HTERT RPE-1 (cell line): Measurements from ENCODE around the gene SYNE1.
"Not testable (repeated sequence)": the region's sequence is repeated elsewhere in the genome, so short reads cannot be mapped to it uniquely, and the experiment has no call there.

Experiments
- in situ Hi-C: fragments of 300-500 bp; cut with MboI; formaldehyde crosslinking; loops from 4 replicates; pipeline ENCODE4 v1.14.3; 2020; ENCODE audit warnings: low sequenced_read_pairs

The SYNE1 gene

GRCh38 chr6:152492281-152492680 lies 144.9 kb downstream of the SYNE1 start:
- in situ Hi-C loops: not testable (repeated sequence)

GRCh38 chr6:152491501-152491900 lies 145.7 kb downstream of the SYNE1 start:
- in situ Hi-C loops: not testable (repeated sequence)

GRCh38 chr6:152490971-152491378 lies 146.2 kb downstream of the SYNE1 start:
- in situ Hi-C loops: not testable (repeated sequence)

GRCh38 chr6:152484806-152485205 lies 152.4 kb downstream of the SYNE1 start:
- in situ Hi-C loops: no loop called here

- in situ Hi-C loops: no loop called here
Measured at GRCh38 chr6:152482289-152482688, 154.9 kb downstream of the SYNE1 start.

- in situ Hi-C loops: no loop called here
Measured at GRCh38 chr6:152478377-152479010, 158.7 kb downstream of the SYNE1 start.

GRCh38 chr6:152474354-152474753 lies 162.8 kb downstream of the SYNE1 start:
- in situ Hi-C loops: no loop called here

- in situ Hi-C loops: no loop called here
Measured at GRCh38 chr6:152472325-152472724, 164.8 kb downstream of the SYNE1 start.

- in situ Hi-C loops: no loop called here
Measured at GRCh38 chr6:152471456-152472265, 165.5 kb downstream of the SYNE1 start.

GRCh38 chr6:152463164-152463563 lies 174.0 kb downstream of the SYNE1 start:
- in situ Hi-C loops: no loop called here

- in situ Hi-C loops: no loop called here
Measured at GRCh38 chr6:152462716-152463115, 174.4 kb downstream of the SYNE1 start.

GRCh38 chr6:152461556-152461955 lies 175.6 kb downstream of the SYNE1 start:
- in situ Hi-C loops: no loop called here

- in situ Hi-C loops: no loop called here
Measured at GRCh38 chr6:152458648-152459644, 178.2 kb downstream of the SYNE1 start.

GRCh38 chr6:152457949-152458624 lies 179.1 kb downstream of the SYNE1 start:
- in situ Hi-C loops: no loop called here

- in situ Hi-C loops: no loop called here
Measured at GRCh38 chr6:152454003-152454402, 183.2 kb downstream of the SYNE1 start.

- in situ Hi-C loops: no loop called here
Measured at GRCh38 chr6:152453421-152453820, 183.7 kb downstream of the SYNE1 start.

GRCh38 chr6:152452639-152453038 lies 184.5 kb downstream of the SYNE1 start:
- in situ Hi-C loops: no loop called here

GRCh38 chr6:152450519-152450918 lies 186.6 kb downstream of the SYNE1 start:
- in situ Hi-C loops: no loop called here

- in situ Hi-C loops: no loop called here
Measured at GRCh38 chr6:152441902-152442301, 195.3 kb downstream of the SYNE1 start.

- in situ Hi-C loops: no loop called here
Measured at GRCh38 chr6:152435816-152436215, 201.3 kb downstream of the SYNE1 start.

GRCh38 chr6:152432758-152433157 lies 204.4 kb downstream of the SYNE1 start:
- in situ Hi-C loops: no loop called here
